Stimulated activated naive CD8-positive, alpha-beta T cell treated with anti-CD3 and anti-CD28 coated beads, Interleukin-15, amount 100 ng/mL, for 72 hours (primary cell): ENCODE results near the gene TBC1D4.

Source experiments
- ATAC-seq: fragments of 150-1000 bp; cut with Tn5 transposase; 2 replicates; pipeline ENCODE4 v1.10.0; 2021; ENCODE audit warnings: mild to moderate bottlenecking, moderate library complexity
- DNase-seq, 2 donors: peaks; one replicate each; pipeline ENCODE4 v3.0.0; 2021 to 2022
- H3K27ac Mint-ChIP-seq, 2 donors: one replicate each; pipeline ENCODE4 v1.8.0; 2022; ENCODE audit warnings: mild to moderate bottlenecking in 2 of 2, mixed read lengths in 2 of 2, moderate library complexity in 2 of 2
- H3K27me3 Mint-ChIP-seq: one replicate; pipeline ENCODE4 v1.8.0; 2022; ENCODE audit warnings: mixed read lengths
- H3K4me1 Mint-ChIP-seq: one replicate; pipeline ENCODE4 v1.8.0; 2022; ENCODE audit warnings: mild to moderate bottlenecking, mixed read lengths
- H3K4me3 Mint-ChIP-seq, 2 donors: one replicate each; pipeline ENCODE4 v1.8.0; 2022; ENCODE audit warnings: mild to moderate bottlenecking in 2 of 2, mixed read lengths in 2 of 2, moderate library complexity in 1 of 2
- H3K9me3 Mint-ChIP-seq, 2 donors: one replicate each; pipeline ENCODE4 v1.8.0; 2022; ENCODE audit warnings: mixed read lengths in 2 of 2

Gene TBC1D4

GRCh38 chr13:75495938-75496337 is 14.0 kb upstream of the TBC1D4 start:
- Mint-ChIP-seq H3K27ac (no peak overlapping the region), H3K4me1 (no peaks in the 10 kb centered on the region), H3K27me3 (peaks cover 19% of the 10 kb centered on the region), H3K9me3 (no peaks in the 10 kb centered on the region), H3K4me3 (no peak overlapping the region)
- DNase-seq (no peak), ATAC-seq (no peak)

DNA sequence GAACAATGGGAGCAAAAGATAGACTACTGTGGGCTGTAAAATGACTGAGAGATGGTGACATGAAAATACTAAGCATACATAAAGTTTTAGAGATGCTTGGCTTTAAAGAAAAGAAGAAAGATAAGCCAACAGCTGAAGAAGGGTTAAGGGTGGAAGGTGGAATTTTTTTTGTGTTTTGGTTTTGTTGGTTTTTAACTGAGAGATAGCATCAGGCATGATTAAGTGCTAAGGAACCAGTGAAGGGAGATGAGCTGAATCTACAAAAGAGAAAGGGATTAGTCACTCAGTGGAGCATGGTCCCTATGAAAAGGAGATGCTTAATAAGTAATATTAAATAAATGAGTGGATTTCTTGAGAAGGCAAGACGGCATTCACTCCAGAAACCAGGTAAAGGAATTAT is 12.5 kb upstream of the TBC1D4 start:
- Mint-ChIP-seq H3K4me3 (no peak overlapping the region), H3K4me1 (peaks cover 4% of the 10 kb centered on the region), H3K9me3 (no peaks in the 10 kb centered on the region), H3K27ac (no peak overlapping the region), H3K27me3 (peaks cover 25% of the 10 kb centered on the region)
- ATAC-seq: no peak
- DNase-seq: no peak

DNA sequence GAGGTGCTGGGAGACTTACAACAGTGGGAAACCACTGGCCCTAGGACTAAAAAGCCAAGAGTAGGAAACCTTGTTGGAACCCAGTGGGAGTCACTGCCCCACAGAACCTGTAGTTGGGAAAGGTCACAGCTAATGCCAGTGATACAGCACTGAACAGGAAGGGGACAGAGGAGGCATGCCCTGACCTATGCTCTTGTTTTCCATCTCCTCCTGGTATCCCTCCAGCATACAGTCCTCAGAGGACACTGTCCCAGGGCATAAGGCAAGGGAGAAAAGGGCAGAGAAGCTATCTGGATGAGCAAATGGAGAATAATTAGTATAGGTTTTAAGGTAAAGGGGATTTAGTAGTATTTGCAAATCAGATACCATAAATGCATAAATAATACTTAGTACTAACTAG is 11.2 kb upstream of the TBC1D4 start:
- DNase-seq (no peak), ATAC-seq (no peak)
- H3K4me3 Mint-ChIP-seq: no peak overlapping the region
- no peaks in the 10 kb centered on the region for H3K9me3 Mint-ChIP-seq
- peaks cover 7% of the 10 kb centered on the region for H3K4me1 Mint-ChIP-seq
- H3K27ac Mint-ChIP-seq: no peak overlapping the region
- peaks cover 28% of the 10 kb centered on the region for H3K27me3 Mint-ChIP-seq

- ATAC-seq (no peak), DNase-seq (no peak)
- Mint-ChIP-seq H3K9me3 (no peaks in the 10 kb centered on the region), H3K27me3 (peaks cover 32% of the 10 kb centered on the region), H3K27ac (no peak overlapping the region), H3K4me3 (no peak overlapping the region), H3K4me1 (peaks cover 7% of the 10 kb centered on the region)
Observed at GRCh38 chr13:75492389-75492788, 10.4 kb upstream of the TBC1D4 start.

- H3K4me3 Mint-ChIP-seq: no peak overlapping the region
- no peak overlapping the region for H3K27ac Mint-ChIP-seq
- H3K27me3 Mint-ChIP-seq: peaks cover 36% of the 10 kb centered on the region
- no peaks in the 10 kb centered on the region for H3K9me3 Mint-ChIP-seq
- peaks cover 13% of the 10 kb centered on the region for H3K4me1 Mint-ChIP-seq
- ATAC-seq: no peak
- no peak for DNase-seq
Observed at GRCh38 chr13:75491376-75491775, 9.4 kb upstream of the TBC1D4 start.

- no peak overlapping the region for H3K4me3 Mint-ChIP-seq
- H3K4me1 Mint-ChIP-seq: peaks cover 29% of the 10 kb centered on the region
- H3K27ac Mint-ChIP-seq: no peak overlapping the region
- peaks cover 45% of the 10 kb centered on the region for H3K27me3 Mint-ChIP-seq
- DNase-seq (peak in 1 of 2 donors; percentile 18), ATAC-seq (peak; percentile 81)
- no peaks in the 10 kb centered on the region for H3K9me3 Mint-ChIP-seq
Observed at GRCh38 chr13:75489502-75490263, 7.7 kb upstream of the TBC1D4 start.

GRCh38 chr13:75486146-75487062 is 4.4 kb upstream of the TBC1D4 start:
- Mint-ChIP-seq H3K4me3 (no peak overlapping the region), H3K27me3 (peaks cover 46% of the 10 kb centered on the region), H3K27ac (peak overlapping the region in 1 of 2 donors; percentile 1), H3K9me3 (no peaks in the 10 kb centered on the region), H3K4me1 (peaks cover 36% of the 10 kb centered on the region)
- DNase-seq (no peak), ATAC-seq (no peak)

DNA sequence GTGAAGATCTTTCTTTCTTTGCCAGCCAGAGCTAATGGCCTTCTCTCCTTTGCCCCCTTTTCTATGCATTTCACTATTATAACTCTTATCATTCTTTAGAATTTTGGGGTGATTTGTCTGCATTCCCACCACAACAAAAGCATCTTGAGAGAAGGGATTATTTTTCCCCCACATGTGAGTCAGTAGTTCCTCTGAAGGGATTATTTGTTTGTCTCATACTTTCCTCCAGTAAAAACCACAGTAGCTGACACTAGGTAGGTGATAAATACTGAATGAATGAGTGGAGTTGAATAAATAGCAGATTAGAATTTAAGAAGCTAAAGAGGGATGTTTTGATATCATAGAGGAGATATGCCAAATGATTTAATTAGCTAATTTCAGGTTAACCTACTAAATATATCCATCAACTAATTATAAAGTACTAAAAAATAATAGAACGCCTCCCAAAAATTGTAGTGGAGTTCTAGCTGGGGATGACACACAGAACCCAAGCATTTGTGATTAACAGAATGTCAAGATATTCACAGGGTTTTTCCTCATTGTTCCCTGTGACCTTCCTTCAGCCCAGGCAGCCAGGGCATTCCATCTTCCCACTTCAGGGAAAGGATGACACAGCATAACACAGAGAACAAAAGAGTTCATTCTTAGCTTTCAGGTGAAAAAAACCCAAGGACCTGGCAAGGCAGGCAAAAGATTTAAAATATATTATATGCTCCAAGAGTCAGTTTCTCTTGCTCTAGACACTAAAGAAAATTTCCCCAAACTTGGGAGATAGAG is 3.5 kb upstream of the TBC1D4 start:
- Mint-ChIP-seq H3K4me3 (no peak overlapping the region), H3K27ac (no peak overlapping the region), H3K4me1 (peaks cover 44% of the 10 kb centered on the region), H3K9me3 (no peaks in the 10 kb centered on the region), H3K27me3 (peaks cover 47% of the 10 kb centered on the region)
- DNase-seq (no peak), ATAC-seq (peak; percentile 13)

DNA sequence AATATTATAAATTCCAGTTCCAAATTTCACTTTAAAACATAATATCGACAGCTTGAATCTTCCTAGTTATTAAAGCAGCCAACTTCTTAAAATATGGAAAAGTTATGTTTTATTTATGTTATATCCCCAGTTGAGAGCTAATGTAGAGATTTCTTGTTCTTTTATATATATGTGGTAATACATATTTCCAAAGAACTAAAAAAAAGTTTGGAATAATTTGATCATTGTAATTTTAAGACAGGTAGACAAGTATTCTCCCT is 781 bp upstream of the TBC1D4 start:
- ATAC-seq: no peak
- Mint-ChIP-seq H3K4me1 (peaks cover 39% of the 10 kb centered on the region), H3K27ac (peak overlapping the region; percentile 12 to 21), H3K27me3 (peaks cover 66% of the 10 kb centered on the region), H3K9me3 (no peaks in the 10 kb centered on the region), H3K4me3 (peak overlapping the region; percentile 93)
- no peak for DNase-seq

DNA sequence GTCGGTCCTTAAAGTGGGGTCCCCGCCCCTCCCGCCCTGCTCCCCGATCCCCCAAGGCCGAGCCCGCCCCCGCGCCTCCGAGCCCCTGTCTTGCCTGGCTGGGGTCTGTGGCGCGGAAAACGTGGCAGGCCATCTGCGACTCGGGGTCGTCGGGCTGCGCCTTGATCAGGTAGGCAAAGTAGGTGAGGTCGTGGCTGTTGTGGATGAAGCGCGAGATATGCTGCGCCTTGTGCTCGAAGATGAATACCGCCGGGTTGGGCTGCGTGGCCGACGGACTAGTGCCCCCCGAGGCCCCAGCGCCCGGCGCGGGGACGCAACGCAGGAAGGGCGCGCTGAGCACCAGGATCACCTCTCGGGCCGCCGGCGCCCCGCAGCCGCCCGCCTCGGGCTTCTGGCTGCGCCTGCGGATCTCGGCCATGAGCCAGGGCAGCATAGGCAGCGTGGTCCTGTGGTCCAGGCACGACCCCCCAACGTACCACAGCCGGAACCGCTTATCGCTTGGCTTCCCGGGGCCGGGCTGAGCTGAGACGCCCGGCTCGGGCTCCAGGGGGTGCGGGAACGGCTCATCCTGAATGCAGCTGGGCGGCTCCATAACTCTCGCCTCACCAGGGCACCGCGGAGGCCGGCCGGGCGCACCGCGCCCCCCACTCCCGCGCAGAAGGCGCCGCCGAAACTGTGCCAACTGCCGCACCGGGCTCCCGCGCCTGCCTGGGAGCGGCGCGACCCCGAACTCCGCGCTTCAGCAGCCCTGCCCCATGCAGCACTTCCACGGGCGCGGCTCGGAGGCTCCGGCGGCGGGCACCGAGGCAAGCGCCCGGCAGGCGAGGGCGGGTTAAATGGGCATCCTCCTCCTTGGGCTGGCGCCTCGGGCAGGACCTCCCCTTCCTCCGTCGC is 546 bp downstream of the TBC1D4 start:
- Mint-ChIP-seq H3K9me3 (no peaks in the 10 kb centered on the region), H3K4me3 (peak overlapping the region; percentile 93), H3K27me3 (peaks cover 61% of the 10 kb centered on the region), H3K4me1 (peaks cover 33% of the 10 kb centered on the region), H3K27ac (no peak overlapping the region)
- ATAC-seq (peak; percentile 53), DNase-seq (peak; percentile 29 to 55)

- DNase-seq (peak in 1 of 2 donors; percentile 30), ATAC-seq (peak; percentile 29)
Observed at GRCh38 chr13:75480671-75481175, 1.2 kb downstream of the TBC1D4 start.

DNA sequence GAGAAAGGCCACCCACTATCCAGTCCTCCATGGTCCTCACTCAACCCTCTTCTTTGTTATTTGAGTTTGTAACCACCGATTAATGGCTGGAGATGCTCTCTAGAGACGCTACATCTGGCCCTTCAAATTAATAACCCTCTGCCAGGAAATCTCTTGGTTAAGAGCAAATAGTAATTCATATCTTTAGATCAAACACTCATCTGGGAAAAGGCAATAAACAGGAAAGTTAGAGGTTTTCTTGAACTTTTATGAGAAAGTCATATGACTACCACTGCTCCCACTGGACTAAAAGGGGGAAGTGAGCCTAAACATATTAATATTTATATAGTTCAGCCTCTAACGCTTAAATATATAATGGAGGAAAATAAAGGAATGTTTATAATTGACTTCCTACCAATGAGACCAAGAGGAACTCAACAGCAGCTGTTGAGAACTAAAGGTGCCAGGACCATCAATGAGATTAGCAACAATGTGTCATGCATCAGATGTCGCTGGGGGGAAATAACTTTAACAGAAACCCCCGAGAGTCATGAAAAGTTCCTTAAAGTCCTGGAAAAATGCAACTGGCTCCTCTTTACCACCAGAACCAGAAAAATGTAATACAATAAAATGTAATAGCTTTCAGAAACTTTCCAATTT is 2.7 kb downstream of the TBC1D4 start:
- H3K27me3 Mint-ChIP-seq: peaks cover 57% of the 10 kb centered on the region
- DNase-seq: no peak
- peaks cover 17% of the 10 kb centered on the region for H3K4me1 Mint-ChIP-seq
- no peak overlapping the region for H3K4me3 Mint-ChIP-seq
- no peaks in the 10 kb centered on the region for H3K9me3 Mint-ChIP-seq
- ATAC-seq: no peak
- no peak overlapping the region for H3K27ac Mint-ChIP-seq

More at GRCh38 chr13:75480671-75481175, 1.2 kb downstream of the TBC1D4 start:
- H3K4me3 Mint-ChIP-seq: peak overlapping the region; percentile 93
- no peaks in the 10 kb centered on the region for H3K9me3 Mint-ChIP-seq
- peaks cover 59% of the 10 kb centered on the region for H3K27me3 Mint-ChIP-seq
- peaks cover 26% of the 10 kb centered on the region for H3K4me1 Mint-ChIP-seq
- no peak overlapping the region for H3K27ac Mint-ChIP-seq

DNA sequence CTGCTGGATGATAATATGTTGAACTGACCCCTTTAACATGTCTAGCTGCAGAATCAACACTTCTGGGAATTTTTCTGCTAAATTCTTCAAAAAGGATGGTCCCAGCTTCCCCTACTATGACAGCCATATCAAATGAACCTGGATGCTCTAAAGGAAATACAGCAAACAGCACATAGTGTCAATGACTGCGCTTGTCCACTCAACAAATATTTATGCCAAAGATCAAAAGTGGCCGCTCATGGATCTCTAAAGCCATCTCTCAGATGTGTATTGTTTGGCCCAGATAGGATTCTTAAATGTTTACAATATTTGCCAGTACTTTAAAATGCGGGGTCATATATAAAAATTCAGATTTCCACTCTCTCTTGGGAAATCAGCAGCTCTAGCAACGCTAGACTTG is 3.3 kb downstream of the TBC1D4 start:
- no peaks in the 10 kb centered on the region for H3K9me3 Mint-ChIP-seq
- H3K27ac Mint-ChIP-seq: no peak overlapping the region
- ATAC-seq (no peak), DNase-seq (no peak)
- peaks cover 17% of the 10 kb centered on the region for H3K4me1 Mint-ChIP-seq
- H3K4me3 Mint-ChIP-seq: no peak overlapping the region
- peaks cover 57% of the 10 kb centered on the region for H3K27me3 Mint-ChIP-seq

DNA sequence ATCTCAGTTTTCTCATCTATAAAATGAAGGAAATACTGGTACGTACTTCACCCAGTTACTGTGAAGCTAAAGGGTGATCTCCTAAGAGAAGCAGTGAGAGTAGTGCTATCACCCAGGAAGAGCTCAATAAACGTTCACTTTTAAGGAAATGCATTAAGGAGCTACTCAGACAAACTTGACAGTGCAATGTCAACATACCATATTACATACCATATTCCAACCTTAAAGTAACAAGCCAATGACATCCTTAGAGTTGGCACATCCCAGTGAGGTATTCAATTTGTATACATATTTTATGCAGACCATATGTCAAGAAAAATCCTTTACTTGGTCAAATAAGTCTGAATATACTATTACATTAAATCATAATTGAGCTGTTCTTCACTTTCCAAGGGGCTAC is 7.0 kb downstream of the TBC1D4 start:
- H3K4me3 Mint-ChIP-seq: no peak overlapping the region

More for the DNA sequence above, 7.0 kb downstream of the TBC1D4 start:
- Mint-ChIP-seq H3K27ac (no peak overlapping the region), H3K27me3 (peaks cover 35% of the 10 kb centered on the region), H3K4me1 (no peaks in the 10 kb centered on the region), H3K9me3 (no peaks in the 10 kb centered on the region)
- no peak for ATAC-seq
- DNase-seq: no peak
